Urinary bladder (tissue), 4 donors: ENCODE measurements around the gene TMEM203. TPM values are rescaled to one million over a fixed set of nuclear protein-coding genes. Genes with fewer than 3 reads are reported as not detected.
A peak's percentile ranks its signal among the peaks of the same experiment; 100 is the strongest.
"Not testable (repeated sequence)": the region's sequence is repeated elsewhere in the genome, so short reads cannot be mapped to it uniquely, and the experiment has no call there.

ENCODE experiments used
- DNase-seq: peaks from one replicate; pipeline ENCODE4 v3.0.0-alpha.2; 2015; ENCODE audit errors: extremely low spot score
- H3K27ac ChIP-seq: one replicate; pipeline ENCODE4 v1.5.1; 2013; ENCODE audit warnings: low read depth, mild to moderate bottlenecking, moderate library complexity
- H3K36me3 ChIP-seq: one replicate; pipeline ENCODE4 v1.6.1; 2013; ENCODE audit warnings: mild to moderate bottlenecking, moderate library complexity; ENCODE audit not compliant: insufficient read depth
- H3K4me1 ChIP-seq: one replicate; pipeline ENCODE4 v1.6.1; 2013; ENCODE audit warnings: mild to moderate bottlenecking, moderate library complexity; ENCODE audit not compliant: insufficient read depth
- H3K4me3 ChIP-seq: one replicate; pipeline ENCODE4 v1.5.1; 2013; ENCODE audit warnings: low read depth, low read length
- WGBS: extraction: QIAGEN DNeasy Blood & Tissue Kit; methylation state at CpG from one replicate; pipeline ENCODE4 v1.1.7; 2013; 5-methylcytosine and 5-hydroxymethylcytosine counted together
- polyA plus RNA-seq: library from polyadenylated mRNA; stranded (reverse); fragments of 200-250 nt; gene quantifications from one replicate; pipeline ENCODE4 v1.2.3, GENCODE V29; 2013
- total RNA-seq: library from RNA; depleted of rRNA; stranded (reverse); fragments of >200 nt; gene quantifications from one replicate; pipeline ENCODE4 v1.2.3, GENCODE V29; 2014
- donor health status: healthy with polysubstance abuse.
- donor health status: healthy.

Gene TMEM203
- total and polyA plus RNA-seq, 2 donors = 24.2 to 41.2 TPM

GRCh38 chr9:137245450-137246421 is 40.3 kb upstream of the TMEM203 start:
- Histone ChIP-seq H3K27ac (no peak overlapping the region), H3K4me3 (no peak overlapping the region), H3K36me3 (no peaks in the 10 kb centered on the region), H3K4me1 (no peaks in the 10 kb centered on the region)
- no peak for DNase-seq
- WGBS = 90% methylated on average over 25 of the region's 25 CpGs

DNA sequence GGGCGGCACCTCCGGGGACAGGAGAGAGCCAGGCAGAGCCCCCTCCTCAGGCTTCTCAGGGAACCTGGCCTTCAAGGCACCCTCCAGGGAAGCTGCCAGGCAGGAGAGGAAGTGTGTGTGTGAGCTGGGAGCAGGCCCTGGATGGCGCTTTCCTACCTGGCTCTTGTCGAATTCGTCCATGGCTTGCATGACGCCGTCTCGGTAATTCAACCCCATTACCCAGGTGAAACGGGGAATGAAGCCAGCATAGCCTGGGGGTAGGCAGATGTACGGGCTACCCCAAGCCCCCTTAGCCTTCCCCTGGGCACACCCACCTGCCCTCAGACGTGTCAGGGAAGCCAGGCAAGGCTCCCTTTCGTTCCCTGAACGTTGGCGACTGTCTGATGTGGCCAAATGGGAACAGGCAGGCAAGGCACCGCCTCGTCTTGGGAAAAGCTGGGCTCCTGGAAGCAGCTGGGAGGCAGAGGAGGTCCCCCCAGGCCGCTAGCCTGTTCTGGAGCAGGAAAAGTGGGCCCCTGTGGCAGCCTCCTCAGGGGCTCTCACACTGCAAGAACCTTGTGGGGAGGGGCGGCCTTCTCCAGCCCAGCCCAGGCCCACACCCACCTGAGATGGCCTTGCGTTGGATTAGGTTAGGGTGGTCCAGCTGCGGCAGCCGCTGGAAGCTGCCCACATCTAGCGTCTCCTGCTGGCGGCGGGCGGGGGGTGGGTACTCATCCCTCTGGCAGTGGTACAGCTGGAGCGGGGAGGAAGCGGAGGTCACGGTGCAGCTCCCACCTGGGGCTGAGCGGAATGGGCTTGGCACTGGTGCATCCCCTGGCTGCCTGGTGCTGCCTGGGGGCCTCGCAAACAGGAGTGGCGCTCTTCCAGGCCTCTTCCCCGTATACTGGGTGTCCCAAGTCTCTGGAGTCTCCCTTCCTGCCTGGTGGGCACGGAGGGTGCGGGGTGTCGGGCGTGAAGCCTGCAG is 39.3 kb upstream of the TMEM203 start:
- Histone ChIP-seq H3K27ac (no peak overlapping the region), H3K4me1 (no peaks in the 10 kb centered on the region), H3K4me3 (no peak overlapping the region), H3K36me3 (no peaks in the 10 kb centered on the region)
- no peak for DNase-seq
- 56% methylated on average over 36 of the region's 36 CpGs for WGBS

- no peaks in the 10 kb centered on the region for H3K4me1 ChIP-seq
- 65% methylated on average over 15 of the region's 15 CpGs for WGBS
- no peaks in the 10 kb centered on the region for H3K36me3 ChIP-seq
- DNase-seq = no peak
- no peak overlapping the region for H3K27ac ChIP-seq
- H3K4me3 ChIP-seq = no peak overlapping the region
Measured at GRCh38 chr9:137243626-137244485, 38.4 kb upstream of the TMEM203 start.

- H3K27ac ChIP-seq, DNase-seq, H3K4me3 ChIP-seq, H3K4me1 ChIP-seq, H3K36me3 ChIP-seq: not testable (repeated sequence)
- 92% methylated on average over 18 of the region's 18 CpGs for WGBS
Measured at GRCh38 chr9:137243266-137243625, 37.8 kb upstream of the TMEM203 start.

- H3K27ac ChIP-seq = peak overlapping the region; percentile 13
- WGBS = 75% methylated on average over 36 of the region's 36 CpGs
- no peaks in the 10 kb centered on the region for H3K4me1 ChIP-seq
- no peaks in the 10 kb centered on the region for H3K36me3 ChIP-seq
- H3K4me3 ChIP-seq = peak overlapping the region; percentile 84
- DNase-seq = no peak
Measured at GRCh38 chr9:137242269-137243203, 37.1 kb upstream of the TMEM203 start.

- Histone ChIP-seq H3K36me3 (no peaks in the 10 kb centered on the region), H3K27ac (peak overlapping the region; percentile 96), H3K4me3 (peak overlapping the region; percentile 84), H3K4me1 (no peaks in the 10 kb centered on the region)
- 2% methylated on average over 83 of the region's 83 CpGs for WGBS
- no peak for DNase-seq
Measured at GRCh38 chr9:137241490-137242268, 36.2 kb upstream of the TMEM203 start.

GRCh38 chr9:137240841-137241489 is 35.5 kb upstream of the TMEM203 start, which contains the start of gene TUBB4B:
TSS of gene TUBB4B (plus strand) at chr9:137241287. CDS start at chr9:137241361, 74 bp downstream.
- under 1% methylated on average over 67 of the region's 67 CpGs for WGBS
- Histone ChIP-seq H3K36me3 (no peaks in the 10 kb centered on the region), H3K27ac (peak within 1 kb of the TSS; percentile 96), H3K4me1 (no peaks in the 10 kb centered on the region), H3K4me3 (peak within 1 kb of the TSS; percentile 84)
- peak; percentile 99 for DNase-seq

- no peaks in the 10 kb centered on the region for H3K36me3 ChIP-seq
- no peaks in the 10 kb centered on the region for H3K4me1 ChIP-seq
- no peak for DNase-seq
- under 1% methylated on average over 58 of the region's 58 CpGs for WGBS
- H3K27ac ChIP-seq = peak overlapping the region; percentile 85
- H3K4me3 ChIP-seq = peak overlapping the region; percentile 49
Measured at GRCh38 chr9:137240318-137240840, 34.9 kb upstream of the TMEM203 start.

DNA sequence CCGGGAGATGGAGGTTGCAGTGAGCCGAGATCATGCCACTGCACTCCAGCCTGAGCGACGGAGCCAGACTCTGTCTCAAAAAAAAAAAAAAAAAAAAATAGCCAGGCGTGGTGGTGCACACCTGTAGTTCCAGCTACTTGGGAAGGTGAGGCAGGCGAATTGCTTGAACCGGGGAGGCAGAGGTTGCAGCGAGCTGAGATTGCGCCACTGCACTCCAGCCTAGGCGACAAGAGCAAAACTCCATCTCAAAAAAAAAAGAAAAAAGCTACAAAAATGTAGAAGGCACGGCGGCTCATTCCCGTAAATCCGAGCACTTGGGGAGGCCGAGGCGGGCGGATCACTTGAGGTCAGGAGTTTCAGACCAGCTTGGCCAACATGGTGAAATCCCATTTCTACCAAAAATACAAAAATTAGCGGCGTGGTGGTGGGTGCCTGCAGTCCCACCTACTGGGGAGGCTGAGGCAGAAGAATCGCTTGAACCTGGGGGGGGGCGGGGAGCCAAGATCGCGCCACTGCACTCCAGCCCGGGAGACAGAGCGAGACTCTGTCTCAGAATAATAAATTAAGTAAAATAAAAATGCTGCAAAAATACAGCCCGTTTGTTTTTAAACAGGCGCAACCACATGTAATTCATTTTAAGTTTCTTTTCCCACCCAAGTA is 34.2 kb upstream of the TMEM203 start:
- H3K4me1 ChIP-seq, DNase-seq, H3K36me3 ChIP-seq: not testable (repeated sequence)
- peak overlapping the region; percentile 49 for H3K4me3 ChIP-seq
- peak overlapping the region; percentile 85 for H3K27ac ChIP-seq
- WGBS = 46% methylated on average over 27 of the region's 27 CpGs

GRCh38 chr9:137237759-137238726 is 32.6 kb upstream of the TMEM203 start:
- DNase-seq = no peak
- 71% methylated on average over 13 of the region's 13 CpGs for WGBS
- Histone ChIP-seq H3K4me1 (no peaks in the 10 kb centered on the region), H3K4me3 (no peak overlapping the region), H3K36me3 (no peaks in the 10 kb centered on the region), H3K27ac (no peak overlapping the region)
